Ascending aorta (tissue), 2 donors: ENCODE data around the gene NENF. TPM values are rescaled to one million over a fixed set of nuclear protein-coding genes. Genes with fewer than 3 reads are reported as not detected.

Experiments
- DNase-seq, 2 donors: peaks; one replicate each; pipeline ENCODE4 v3.0.0-alpha.2; 2019; ENCODE audit warnings: low spot score in 2 of 2
- H3K27ac ChIP-seq, 2 donors: fragments of 200-600 bp; sonication (generic); one replicate each; pipeline ENCODE4 v1.5.1; 2016 to 2017; ENCODE audit warnings: mild to moderate bottlenecking in 1 of 2
- H3K27me3 ChIP-seq: fragments of 200-600 bp; sonication (generic); one replicate; pipeline ENCODE4 v1.5.1; 2017
- H3K36me3 ChIP-seq, 2 donors: fragments of 200-600 bp; sonication (generic); one replicate each; pipeline ENCODE4 v1.5.1; 2016
- H3K4me1 ChIP-seq, 2 donors: fragments of 200-600 bp; sonication (generic); one replicate each; pipeline ENCODE4 v1.5.1; 2016 to 2017; ENCODE audit warnings: mild to moderate bottlenecking in 1 of 2
- H3K4me3 ChIP-seq, 2 donors: fragments of 200-600 bp; sonication (generic); one replicate each; pipeline ENCODE4 v1.5.1; 2016 to 2017; ENCODE audit warnings: mild to moderate bottlenecking in 1 of 2
- H3K9me3 ChIP-seq, 2 donors: fragments of 200-600 bp; sonication (generic); one replicate each; pipeline ENCODE4 v1.5.1; 2016
- intact Hi-C: fragments of 100-400 bp; cut with DNase I; formaldehyde crosslinking; loops from one replicate; pipeline ENCODE4 v1.15.1; 2023
- total RNA-seq: library from RNA; depleted of rRNA; stranded (reverse); fragments of >200 nt; gene quantifications from one replicate; pipeline ENCODE4 v1.1.0, GENCODE V29; 2016
- TF ChIP-seq, protein P1 (sequence below), 3 experiments: fragments of 200-600 bp in 2 of 3; fragments of 450-650 bp in 1 of 3; sonication (generic) in 2 of 3; IDR thresholded peaks; one replicate each; pipeline ENCODE4 v1.5.1; 2016 to 2019; ENCODE audit warnings: antibody characterized with exemption in 3 of 3, mild to moderate bottlenecking in 1 of 3, moderate library complexity in 1 of 3

NENF gene
- total RNA-seq, 1 donor from 2014 or later = 186 TPM

DNA sequence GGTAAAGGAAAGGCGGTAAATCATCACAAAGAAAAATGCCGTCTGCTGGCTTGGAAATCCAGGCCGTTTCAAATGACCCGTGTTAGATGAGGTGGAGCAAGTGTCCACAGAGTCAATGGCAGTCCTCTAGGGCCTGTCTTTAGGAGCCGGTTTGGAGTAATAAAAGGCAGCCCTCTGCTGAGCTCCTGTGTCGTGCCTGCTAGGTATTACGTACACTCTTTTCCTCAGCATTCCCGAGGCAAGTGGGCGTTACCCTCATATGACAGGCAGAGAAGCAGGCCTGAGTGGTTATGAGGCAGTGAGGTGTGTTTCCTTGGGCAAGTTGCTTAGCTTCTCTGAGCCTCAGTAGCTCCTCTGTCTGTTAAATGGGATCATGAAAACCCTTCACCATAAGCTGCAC, 7.7 kb downstream of the NENF start:
- TF ChIP-seq, protein P1, sequence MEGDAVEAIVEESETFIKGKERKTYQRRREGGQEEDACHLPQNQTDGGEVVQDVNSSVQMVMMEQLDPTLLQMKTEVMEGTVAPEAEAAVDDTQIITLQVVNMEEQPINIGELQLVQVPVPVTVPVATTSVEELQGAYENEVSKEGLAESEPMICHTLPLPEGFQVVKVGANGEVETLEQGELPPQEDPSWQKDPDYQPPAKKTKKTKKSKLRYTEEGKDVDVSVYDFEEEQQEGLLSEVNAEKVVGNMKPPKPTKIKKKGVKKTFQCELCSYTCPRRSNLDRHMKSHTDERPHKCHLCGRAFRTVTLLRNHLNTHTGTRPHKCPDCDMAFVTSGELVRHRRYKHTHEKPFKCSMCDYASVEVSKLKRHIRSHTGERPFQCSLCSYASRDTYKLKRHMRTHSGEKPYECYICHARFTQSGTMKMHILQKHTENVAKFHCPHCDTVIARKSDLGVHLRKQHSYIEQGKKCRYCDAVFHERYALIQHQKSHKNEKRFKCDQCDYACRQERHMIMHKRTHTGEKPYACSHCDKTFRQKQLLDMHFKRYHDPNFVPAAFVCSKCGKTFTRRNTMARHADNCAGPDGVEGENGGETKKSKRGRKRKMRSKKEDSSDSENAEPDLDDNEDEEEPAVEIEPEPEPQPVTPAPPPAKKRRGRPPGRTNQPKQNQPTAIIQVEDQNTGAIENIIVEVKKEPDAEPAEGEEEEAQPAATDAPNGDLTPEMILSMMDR (IDR thresholded peaks at IDR 0.05) = no peak
- peaks cover 14 to 17% of the 10 kb centered on the region in 2 donors for H3K36me3 ChIP-seq
- intact Hi-C loops = no loop called here
- no peak for DNase-seq
- H3K27me3 ChIP-seq = no peaks in the 10 kb centered on the region
- H3K9me3 ChIP-seq = no peaks in the 10 kb centered on the region
- peaks cover 0 to 3% of the 10 kb centered on the region in 2 donors for H3K4me1 ChIP-seq
- H3K4me3 ChIP-seq = no peak overlapping the region
- no peak overlapping the region for H3K27ac ChIP-seq

DNA sequence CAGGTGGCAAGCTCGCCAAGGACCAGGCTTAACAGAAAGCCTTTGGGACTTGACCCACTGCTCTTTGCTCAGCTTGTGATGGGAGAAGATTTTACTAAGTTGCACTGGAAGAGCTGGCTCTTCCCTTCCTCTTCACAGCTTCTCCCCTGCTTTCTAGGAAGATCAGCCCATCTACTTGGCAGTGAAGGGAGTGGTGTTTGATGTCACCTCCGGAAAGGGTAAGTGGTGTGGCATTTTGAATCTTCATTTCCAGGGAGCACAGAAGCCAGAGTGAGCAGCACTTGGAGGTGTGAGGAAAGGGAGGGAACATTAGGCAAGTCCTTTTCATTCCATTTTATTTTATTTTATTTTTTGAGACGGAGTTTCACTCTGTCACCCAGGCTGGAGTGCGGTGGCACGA, 9.7 kb downstream of the NENF start:
- TF ChIP-seq, protein P1 (IDR thresholded peaks at IDR 0.05) = no peak
- Histone ChIP-seq H3K27ac (no peak overlapping the region), H3K9me3 (no peaks in the 10 kb centered on the region), H3K4me3 (no peak overlapping the region), H3K27me3 (no peaks in the 10 kb centered on the region), H3K36me3 (peaks cover 20 to 31% of the 10 kb centered on the region in 2 donors), H3K4me1 (peaks cover 0 to 3% of the 10 kb centered on the region in 2 donors)
- DNase-seq = peak in 1 of 2 donors; percentile 31
- intact Hi-C loops = no loop called here

DNA sequence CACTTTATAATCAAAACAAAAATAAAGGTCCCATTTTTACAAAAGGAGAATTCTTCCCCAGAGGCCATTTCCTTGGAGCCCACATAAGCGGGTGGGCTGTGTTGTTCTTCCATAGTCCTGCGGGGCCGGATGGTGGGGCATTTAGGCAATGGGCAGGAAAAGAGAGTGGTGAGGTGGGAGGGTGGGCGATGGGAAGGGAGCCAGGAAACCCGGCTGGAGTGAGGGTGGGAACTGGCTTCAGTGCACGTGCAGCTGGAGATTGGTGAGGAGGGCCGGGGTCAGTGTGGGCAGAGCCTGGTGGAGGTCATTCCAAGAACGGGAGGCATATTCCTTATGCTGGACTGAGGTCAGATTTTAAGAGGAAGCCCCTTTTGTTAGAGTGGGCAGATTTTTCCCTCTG, 13.6 kb downstream of the NENF start:
- Histone ChIP-seq H3K4me3 (no peak overlapping the region), H3K27ac (no peak overlapping the region), H3K4me1 (peaks cover 0 to 8% of the 10 kb centered on the region in 2 donors), H3K36me3 (peaks cover 20 to 31% of the 10 kb centered on the region in 2 donors), H3K9me3 (no peaks in the 10 kb centered on the region), H3K27me3 (no peaks in the 10 kb centered on the region)
- intact Hi-C loops = no loop called here
- DNase-seq = no peak
- TF ChIP-seq, protein P1 (IDR thresholded peaks at IDR 0.05) = no peak

DNA sequence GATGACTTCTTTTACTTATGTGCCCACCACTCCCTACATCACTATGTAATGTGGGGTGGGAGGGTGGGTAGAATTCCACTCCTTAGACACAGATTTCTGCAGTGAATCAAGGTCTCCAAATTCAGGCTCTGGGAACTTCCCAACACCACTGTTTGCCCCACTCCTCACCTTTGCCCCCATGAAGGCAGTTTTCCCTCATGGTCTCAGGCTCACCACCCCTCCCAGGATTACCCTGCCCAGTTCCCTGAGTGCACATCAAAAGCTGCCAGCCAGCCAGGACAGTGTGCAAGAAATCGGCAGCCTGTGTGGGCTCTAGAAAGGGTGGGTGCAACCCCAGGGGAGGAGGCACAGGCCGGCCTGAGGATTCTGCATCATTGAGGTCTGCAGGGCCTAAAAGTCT, 14.8 kb downstream of the NENF start:
- Histone ChIP-seq H3K27me3 (no peaks in the 10 kb centered on the region), H3K4me1 (peaks cover 6 to 9% of the 10 kb centered on the region in 2 donors), H3K9me3 (no peaks in the 10 kb centered on the region), H3K4me3 (no peak overlapping the region), H3K27ac (no peak overlapping the region), H3K36me3 (peaks cover 20 to 31% of the 10 kb centered on the region in 2 donors)
- no peak for DNase-seq
- TF ChIP-seq, protein P1 (IDR thresholded peaks at IDR 0.05) = no peak
- intact Hi-C loops = no loop called here

DNA sequence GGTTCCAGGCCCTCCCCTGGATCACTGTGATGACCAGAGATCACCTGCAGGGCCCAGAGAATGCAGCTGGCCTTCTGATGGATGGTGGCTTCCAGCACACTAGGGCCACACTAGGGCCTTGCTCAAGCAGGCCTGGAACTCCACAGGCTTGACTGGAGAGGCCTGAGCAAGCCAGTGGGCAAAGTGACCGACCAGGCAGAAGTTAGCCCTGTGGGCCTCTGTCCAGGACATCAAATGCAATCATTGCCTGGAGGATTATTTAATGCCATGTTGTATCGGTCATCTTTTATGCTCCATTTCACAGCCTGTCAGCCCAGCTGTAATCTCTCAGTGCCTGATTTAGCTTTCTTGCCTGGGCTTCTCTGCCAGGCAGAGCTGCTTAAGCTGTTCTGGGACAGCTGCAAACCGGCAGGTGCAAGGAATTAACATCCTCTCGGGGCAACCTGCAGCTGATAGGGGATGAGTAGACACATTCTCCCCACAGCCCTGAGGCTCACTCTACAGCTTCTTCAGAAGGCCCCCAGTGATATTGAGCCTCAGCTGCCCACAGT, 17.7 kb downstream of the NENF start:
- DNase-seq = no peak
- H3K27me3 ChIP-seq = no peaks in the 10 kb centered on the region
- H3K27ac ChIP-seq = peak overlapping the region; percentile 63 to 91
- intact Hi-C loops = loop anchor here (5.0 to 10.0 kb wide), 4 partner anchors 148 to 616 kb away; partner anchors contain the start of genes ANGEL2, FLVCR1 and LPGAT1
- TF ChIP-seq, protein P1 (IDR thresholded peaks at IDR 0.05) = no peak
- H3K4me1 ChIP-seq = peaks cover 15 to 21% of the 10 kb centered on the region in 2 donors
- no peaks in the 10 kb centered on the region for H3K9me3 ChIP-seq
- no peak overlapping the region for H3K4me3 ChIP-seq
- peaks cover 6 to 14% of the 10 kb centered on the region in 2 donors for H3K36me3 ChIP-seq
